Neural cell (in vitro differentiated cells): Measurements from ENCODE around the gene VWA3B.

ENCODE experiments used
- CTCF ChIP-seq: fragments of 450-650 bp; IDR thresholded peaks from 2 replicates; pipeline ENCODE4 v1.5.1; 2014; ENCODE audit warnings: antibody characterized with exemption, mild to moderate bottlenecking, moderate library complexity; ENCODE audit not compliant: poor library complexity, severe bottlenecking
- EP300 ChIP-seq: fragments of 450-650 bp; conservative IDR thresholded peaks from 2 replicates; pipeline ENCODE4 v1.6.1; 2014; ENCODE audit warnings: antibody characterized with exemption, mild to moderate bottlenecking, moderate library complexity; ENCODE audit not compliant: poor library complexity, severe bottlenecking
- EZH2 ChIP-seq: fragments of 200-600, 300-800 bp; shearing (Covaris generic), sonication (generic); IDR thresholded peaks from 2 replicates; pipeline ENCODE4 v1.6.1; 2014; ENCODE audit warnings: antibody characterized with exemption, low read length, borderline replicate concordance, mild to moderate bottlenecking; ENCODE audit not compliant: insufficient read depth, poor library complexity, severe bottlenecking
- MXI1 ChIP-seq: fragments of 450-650 bp; conservative IDR thresholded peaks from 2 replicates; pipeline ENCODE4 v1.6.1; 2014; ENCODE audit warnings: antibody characterized with exemption, mild to moderate bottlenecking; ENCODE audit not compliant: poor library complexity, severe bottlenecking
- POLR2AphosphoS5 ChIP-seq: IDR thresholded peaks from 2 replicates; pipeline ENCODE4 v1.6.1; 2012
- RAD21 ChIP-seq: fragments of 450-650 bp; conservative IDR thresholded peaks from 2 replicates; pipeline ENCODE4 v1.6.1; 2014; ENCODE audit warnings: antibody characterized with exemption, mild to moderate bottlenecking, moderate library complexity
- REST ChIP-seq: IDR thresholded peaks from 2 replicates; pipeline ENCODE4 v1.6.1; 2012; ENCODE audit warnings: borderline replicate concordance
- TAF1 ChIP-seq: IDR thresholded peaks from 2 replicates; pipeline ENCODE4 v1.6.1; 2012; ENCODE audit warnings: low read depth

GRCh38 chr2:98299211-98299905 lies 212.4 kb downstream of the VWA3B start:
- TF ChIP-seq REST, result no peak
- TF ChIP-seq CTCF, result no peak
- TF ChIP-seq EZH2, result no peak
- no peak for TF ChIP-seq MXI1
- TF ChIP-seq POLR2AphosphoS5, result no peak
- no peak for TF ChIP-seq EP300
- TF ChIP-seq RAD21, result no peak
- TF ChIP-seq TAF1, result no peak
